Panc1 (cell line): ENCODE results near the gene PRKG1. TPM values are rescaled to one million over a fixed set of nuclear protein-coding genes. Genes with fewer than 3 reads are reported as not detected.

Experiments used
- ATAC-seq: fragments of 200-7000 bp; cut with Tn5 transposase; 2 replicates; pipeline ENCODE4 v1.9.1; 2020; ENCODE audit warnings: mild to moderate bottlenecking, moderate library complexity
- BruUV-seq: library from RNA; stranded (reverse); fragments of 400-500 nt; replicated peaks from 2 replicates; lab custom pipeline; 2021; lab: Mats Ljungman, UMichigan
- CTCF ChIA-PET: fragments of 300-600 bp; sonication (Branson Sonifier 250); formaldehyde crosslinking; loops from one replicate; lab custom pipeline; 2022; ENCODE audit warnings: antibody characterized with exemption; lab: Charles Lee
- POLR2A ChIA-PET: fragments of 300-600 bp; sonication (Branson Sonifier 250); formaldehyde crosslinking; loops from one replicate; lab custom pipeline; 2022; ENCODE audit warnings: antibody characterized with exemption; lab: Charles Lee
- DNase-seq: peaks from one replicate; pipeline ENCODE4 v3.0.0-alpha.2; 2010; ENCODE audit warnings: low read depth, low spot score
- H3K27ac ChIP-seq: 2 replicates; pipeline ENCODE4 v1.5.1; 2011; ENCODE audit warnings: mild to moderate bottlenecking, low read length, inconsistent platforms
- H3K27me3 ChIP-seq: fragments of 200-500 bp; sonication (Bioruptor generic); 2 replicates; pipeline ENCODE4 v1.6.0; 2014; ENCODE audit warnings: low read length, inconsistent platforms; ENCODE audit not compliant: control insufficient read depth, insufficient read depth
- H3K36me3 ChIP-seq: fragments of 200-500 bp; sonication (Bioruptor generic); 2 replicates; pipeline ENCODE4 v1.5.1; 2014; ENCODE audit warnings: inconsistent platforms, mild to moderate bottlenecking, low read length, moderate library complexity; ENCODE audit not compliant: control insufficient read depth, insufficient read depth
- H3K4me1 ChIP-seq: 2 replicates; pipeline ENCODE4 v1.5.1; 2011; ENCODE audit warnings: inconsistent platforms, mild to moderate bottlenecking, low read length, moderate library complexity; ENCODE audit not compliant: control insufficient read depth, insufficient read depth
- H3K4me3 ChIP-seq, 2 experiments: 2 replicates each; pipeline ENCODE4 v1.5.1; 2011 to 2012; ENCODE audit warnings: low read depth in 2 of 2, low read length in 2 of 2, mild to moderate bottlenecking in 2 of 2, inconsistent platforms in 1 of 2, moderate library complexity in 1 of 2
- H3K9me3 ChIP-seq: fragments of 200-500 bp; sonication (Bioruptor generic); 2 replicates; pipeline ENCODE4 v1.5.1; 2014; ENCODE audit warnings: low read depth, mild to moderate bottlenecking, inconsistent platforms, low read length, moderate library complexity; ENCODE audit not compliant: control insufficient read depth, insufficient read depth
- CTCF ChIP-seq: fragments of 450-650 bp; IDR thresholded peaks from 2 replicates; pipeline ENCODE4 v1.5.1; 2017; ENCODE audit warnings: mild to moderate bottlenecking
- POLR2AphosphoS5 ChIP-seq: IDR thresholded peaks from 2 replicates; pipeline ENCODE4 v1.6.1; 2012; ENCODE audit warnings: mild to moderate bottlenecking, low read depth, low read length, moderate library complexity
- SIN3A ChIP-seq: IDR thresholded peaks from 2 replicates; pipeline ENCODE4 v1.6.1; 2012; ENCODE audit warnings: low read depth, mild to moderate bottlenecking, low read length, moderate library complexity, borderline replicate concordance; ENCODE audit not compliant: insufficient read depth
- TCF7L2 ChIP-seq: IDR thresholded peaks from 2 replicates; pipeline ENCODE4 v1.6.1; 2011; ENCODE audit warnings: mild to moderate bottlenecking, low read depth, low read length, inconsistent platforms
- in situ Hi-C: cut with HindIII; loops from 2 replicates; pipeline ENCODE4 v1.10.0; 2016; ENCODE audit warnings: low sequenced_read_pairs, low pct_unique_long_range_greater_than_20kb
- intact Hi-C: fragments of 100-400 bp; cut with micrococcal nuclease; formaldehyde crosslinking; loops from one replicate; pipeline ENCODE4 v1.10.0; 2022; ENCODE audit not compliant: unreplicated experiment
- total RNA-seq: library from RNA; stranded (reverse); gene quantifications from one replicate; pipeline ENCODE4 v1.2.1, GENCODE V29; 2021; ENCODE audit not compliant: unreplicated experiment
- TF ChIP-seq, protein P1 (sequence below), 2 experiments: IDR thresholded peaks; 2 replicates each; pipeline ENCODE4 v1.6.1; 2011 to 2012; ENCODE audit warnings: low read depth in 2 of 2, control low read depth in 1 of 2, low read length in 1 of 2, mild to moderate bottlenecking in 1 of 2, moderate library complexity in 1 of 2; ENCODE audit not compliant: insufficient read depth in 1 of 2

PRKG1 gene
- total RNA-seq, 1 experiment from 2014 or later: 0.92 TPM

DNA sequence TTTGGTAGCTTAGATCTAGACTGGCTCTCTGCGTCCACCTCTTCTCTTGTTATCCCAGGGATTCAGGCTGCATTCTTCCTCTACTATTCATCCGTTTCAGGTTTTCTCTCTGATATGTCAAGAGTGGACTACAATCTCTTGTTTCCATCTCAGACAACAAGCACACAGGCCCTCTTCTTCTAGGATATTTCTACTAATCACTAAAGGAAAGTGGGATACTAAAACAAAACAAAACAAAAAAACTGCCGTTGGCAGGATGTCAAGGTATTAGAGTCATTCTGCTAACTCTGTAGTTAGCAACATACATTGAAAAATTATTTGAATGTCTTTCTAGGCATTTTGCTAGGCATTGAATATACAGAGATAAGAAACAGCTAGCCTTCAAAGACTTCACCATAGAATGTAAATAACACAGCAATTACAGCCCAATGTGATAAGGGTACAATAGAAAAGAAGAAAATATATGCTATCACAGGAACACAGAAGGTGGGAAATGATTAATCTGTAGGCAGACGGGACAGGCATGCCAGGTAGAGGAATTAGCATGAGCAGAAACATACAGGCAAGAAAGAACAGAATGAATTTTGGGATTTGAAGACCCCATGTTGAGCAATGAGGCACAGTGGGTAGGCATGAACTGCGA lies 414.6 kb downstream of the PRKG1 start:
- ChIA-PET CTCF (no interaction called here), POLR2A (no interaction called here)
- ATAC-seq (no peak), DNase-seq (no peak)
- H3K9me3 ChIP-seq: no peaks in the 10 kb centered on the region
- H3K4me3 ChIP-seq: no peak overlapping the region
- H3K27me3 ChIP-seq: no peaks in the 10 kb centered on the region
- no peaks in the 10 kb centered on the region for H3K4me1 ChIP-seq
- no peak overlapping the region for H3K27ac ChIP-seq
- H3K36me3 ChIP-seq: no peaks in the 10 kb centered on the region
- in situ Hi-C loops: no loop called here
- TF ChIP-seq SIN3A: no peak
- intact Hi-C loops: loop anchor here (2.0 kb wide), 1 partner anchor 20 kb away; no protein-coding TSS in a partner anchor
- BruUV-seq: no TSS peak

DNA sequence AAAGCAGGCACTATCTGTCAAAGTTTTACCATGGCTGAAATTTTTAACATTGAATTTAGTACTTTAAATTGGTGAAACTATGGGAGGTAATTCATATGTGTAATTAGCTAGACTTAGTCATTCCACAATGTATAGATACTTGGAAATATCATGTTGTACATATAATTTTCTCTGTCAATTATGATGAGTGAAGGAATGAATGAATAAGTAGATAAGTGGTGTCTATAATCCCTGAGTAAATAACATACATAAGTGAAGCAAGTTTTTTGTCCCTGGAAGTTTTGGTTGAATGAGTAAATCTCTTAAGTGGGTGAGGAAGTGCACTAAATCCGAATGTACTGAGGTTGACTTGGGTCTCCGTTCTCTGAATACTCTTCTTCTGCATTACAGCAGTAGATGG lies 424.1 kb downstream of the PRKG1 start:
- no peaks in the 10 kb centered on the region for H3K36me3 ChIP-seq
- no peaks in the 10 kb centered on the region for H3K27me3 ChIP-seq
- H3K27ac ChIP-seq: no peak overlapping the region
- intact Hi-C loops (no loop called here), in situ Hi-C loops (no loop called here)
- POLR2A ChIA-PET: no interaction called here
- DNase-seq: no peak
- TF ChIP-seq POLR2AphosphoS5 (no peak), TCF7L2 (no peak), CTCF (no peak), SIN3A (no peak)
- TF ChIP-seq, protein P1, sequence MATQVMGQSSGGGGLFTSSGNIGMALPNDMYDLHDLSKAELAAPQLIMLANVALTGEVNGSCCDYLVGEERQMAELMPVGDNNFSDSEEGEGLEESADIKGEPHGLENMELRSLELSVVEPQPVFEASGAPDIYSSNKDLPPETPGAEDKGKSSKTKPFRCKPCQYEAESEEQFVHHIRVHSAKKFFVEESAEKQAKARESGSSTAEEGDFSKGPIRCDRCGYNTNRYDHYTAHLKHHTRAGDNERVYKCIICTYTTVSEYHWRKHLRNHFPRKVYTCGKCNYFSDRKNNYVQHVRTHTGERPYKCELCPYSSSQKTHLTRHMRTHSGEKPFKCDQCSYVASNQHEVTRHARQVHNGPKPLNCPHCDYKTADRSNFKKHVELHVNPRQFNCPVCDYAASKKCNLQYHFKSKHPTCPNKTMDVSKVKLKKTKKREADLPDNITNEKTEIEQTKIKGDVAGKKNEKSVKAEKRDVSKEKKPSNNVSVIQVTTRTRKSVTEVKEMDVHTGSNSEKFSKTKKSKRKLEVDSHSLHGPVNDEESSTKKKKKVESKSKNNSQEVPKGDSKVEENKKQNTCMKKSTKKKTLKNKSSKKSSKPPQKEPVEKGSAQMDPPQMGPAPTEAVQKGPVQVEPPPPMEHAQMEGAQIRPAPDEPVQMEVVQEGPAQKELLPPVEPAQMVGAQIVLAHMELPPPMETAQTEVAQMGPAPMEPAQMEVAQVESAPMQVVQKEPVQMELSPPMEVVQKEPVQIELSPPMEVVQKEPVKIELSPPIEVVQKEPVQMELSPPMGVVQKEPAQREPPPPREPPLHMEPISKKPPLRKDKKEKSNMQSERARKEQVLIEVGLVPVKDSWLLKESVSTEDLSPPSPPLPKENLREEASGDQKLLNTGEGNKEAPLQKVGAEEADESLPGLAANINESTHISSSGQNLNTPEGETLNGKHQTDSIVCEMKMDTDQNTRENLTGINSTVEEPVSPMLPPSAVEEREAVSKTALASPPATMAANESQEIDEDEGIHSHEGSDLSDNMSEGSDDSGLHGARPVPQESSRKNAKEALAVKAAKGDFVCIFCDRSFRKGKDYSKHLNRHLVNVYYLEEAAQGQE (IDR thresholded peaks at IDR 0.05; ENCODE audit: insufficient read depth in 1 of 2, low read depth in 2 of 2, low read length in 1 of 2): no peak
- ATAC-seq: no peak
- CTCF ChIA-PET: no interaction called here
- no peak overlapping the region for H3K4me3 ChIP-seq
- BruUV-seq: no TSS peak
- no peaks in the 10 kb centered on the region for H3K9me3 ChIP-seq
- no peaks in the 10 kb centered on the region for H3K4me1 ChIP-seq

- intact Hi-C loops (no loop called here), in situ Hi-C loops (no loop called here)
- Histone ChIP-seq H3K4me1 (no peaks in the 10 kb centered on the region), H3K36me3 (no peaks in the 10 kb centered on the region), H3K27me3 (no peaks in the 10 kb centered on the region), H3K27ac (no peak overlapping the region), H3K9me3 (no peaks in the 10 kb centered on the region), H3K4me3 (no peak overlapping the region)
- DNase-seq (no peak), ATAC-seq (no peak)
- BruUV-seq: no TSS peak
- ChIA-PET POLR2A (no interaction called here), CTCF (interaction anchor here (0.5 kb wide), 1 partner anchor 138 kb away, joined by 7 read pairs; no protein-coding TSS in a partner anchor)
- TF ChIP-seq SIN3A: no peak
- TF ChIP-seq TCF7L2: no peak
- TF ChIP-seq CTCF: no peak
- TF ChIP-seq, protein P1 (IDR thresholded peaks at IDR 0.05; ENCODE audit: insufficient read depth in 1 of 2, low read depth in 2 of 2, low read length in 1 of 2): no peak
- TF ChIP-seq POLR2AphosphoS5: no peak
Measured at GRCh38 chr10:51501396-51501795, 427.1 kb downstream of the PRKG1 start.
